CD8-positive, alpha-beta memory T cell (primary cell): ENCODE results near the gene ZNF646. TPM values are rescaled to one million over a fixed set of nuclear protein-coding genes. Genes with fewer than 3 reads are reported as not detected.

Experiments
- CTCF ChIA-PET: fragments of 350-600 bp; sonication (Branson Sonifier 250); formaldehyde crosslinking; loops from one replicate; lab custom pipeline; 2021; ENCODE audit warnings: antibody characterized with exemption; lab: Charles Lee
- POLR2A ChIA-PET: fragments of 350-600 bp; sonication (Branson Sonifier 250); formaldehyde crosslinking; loops from one replicate; lab custom pipeline; 2021; ENCODE audit warnings: antibody characterized with exemption; lab: Charles Lee
- DNase-seq, 5 donors: peaks; one replicate each; pipeline versions ENCODE4 v3.0.0 to v3.0.0-alpha.2; 2020 to 2022; ENCODE audit warnings: mixed read lengths in 1 of 5
- H3K27ac ChIP-seq: one replicate; pipeline ENCODE4 v1.7.0; 2013; ENCODE audit warnings: low read depth, mild to moderate bottlenecking, low read length, moderate library complexity
- H3K27me3 ChIP-seq: 2 replicates; pipeline ENCODE4 v1.7.0; 2013; ENCODE audit warnings: low read length, mild to moderate bottlenecking; ENCODE audit not compliant: insufficient read depth, poor library complexity, severe bottlenecking
- H3K36me3 ChIP-seq: 2 replicates; pipeline ENCODE4 v1.7.0; 2013; ENCODE audit warnings: mild to moderate bottlenecking, low read length, moderate library complexity; ENCODE audit not compliant: insufficient read depth
- H3K4me1 ChIP-seq: 2 replicates; pipeline ENCODE4 v1.7.0; 2013; ENCODE audit warnings: mild to moderate bottlenecking, low read length, moderate library complexity; ENCODE audit not compliant: insufficient read depth
- H3K4me3 ChIP-seq: 2 replicates; pipeline ENCODE4 v1.7.0; 2013; ENCODE audit warnings: mild to moderate bottlenecking, low read length
- H3K9me3 ChIP-seq: 2 replicates; pipeline ENCODE4 v1.7.0; 2013; ENCODE audit warnings: mild to moderate bottlenecking, low read length
- H3K27ac Mint-ChIP-seq, 8 donors: one replicate each; pipeline ENCODE4 v1.8.0; 2020 to 2021; ENCODE audit warnings: mixed read lengths in 8 of 8, mild to moderate bottlenecking in 6 of 8, inconsistent platforms in 3 of 8, moderate library complexity in 3 of 8
- H3K27me3 Mint-ChIP-seq, 2 donors: one replicate each; pipeline ENCODE4 v1.8.0; 2020 to 2021; ENCODE audit warnings: mixed read lengths in 2 of 2, mild to moderate bottlenecking in 1 of 2, moderate library complexity in 1 of 2
- H3K36me3 Mint-ChIP-seq, 3 donors: one replicate each; pipeline ENCODE4 v1.8.0; 2020 to 2021; ENCODE audit warnings: mixed read lengths in 3 of 3, inconsistent platforms in 1 of 3, mild to moderate bottlenecking in 1 of 3
- H3K4me1 Mint-ChIP-seq, 3 donors: one replicate each; pipeline ENCODE4 v1.8.0; 2020 to 2021; ENCODE audit warnings: mixed read lengths in 3 of 3, inconsistent platforms in 1 of 3, mild to moderate bottlenecking in 1 of 3
- H3K4me3 Mint-ChIP-seq, 7 donors: one replicate each; pipeline ENCODE4 v1.8.0; 2020 to 2021; ENCODE audit warnings: mixed read lengths in 7 of 7, mild to moderate bottlenecking in 6 of 7, moderate library complexity in 4 of 7, inconsistent platforms in 2 of 7
- H3K9me3 Mint-ChIP-seq, 5 donors: one replicate each; pipeline ENCODE4 v1.8.0; 2020 to 2022; ENCODE audit warnings: mixed read lengths in 5 of 5, mild to moderate bottlenecking in 3 of 5, moderate library complexity in 2 of 5, inconsistent platforms in 1 of 5
- polyA plus RNA-seq: library from polyadenylated mRNA; unstranded; fragments of 300-500 nt; fragmentation: Illumina TruSeq; gene quantifications from one replicate; pipeline ENCODE4 v1.2.3, GENCODE V29; 2021
- total RNA-seq, 2 experiments: library from RNA; stranded (reverse); gene quantifications; one replicate each; pipeline ENCODE4 v1.2.3, GENCODE V29; 2021

Gene ZNF646
- total and polyA plus RNA-seq, 3 experiments from 2014 or later: 9.3 to 25.9 (median 23.4) TPM

DNA sequence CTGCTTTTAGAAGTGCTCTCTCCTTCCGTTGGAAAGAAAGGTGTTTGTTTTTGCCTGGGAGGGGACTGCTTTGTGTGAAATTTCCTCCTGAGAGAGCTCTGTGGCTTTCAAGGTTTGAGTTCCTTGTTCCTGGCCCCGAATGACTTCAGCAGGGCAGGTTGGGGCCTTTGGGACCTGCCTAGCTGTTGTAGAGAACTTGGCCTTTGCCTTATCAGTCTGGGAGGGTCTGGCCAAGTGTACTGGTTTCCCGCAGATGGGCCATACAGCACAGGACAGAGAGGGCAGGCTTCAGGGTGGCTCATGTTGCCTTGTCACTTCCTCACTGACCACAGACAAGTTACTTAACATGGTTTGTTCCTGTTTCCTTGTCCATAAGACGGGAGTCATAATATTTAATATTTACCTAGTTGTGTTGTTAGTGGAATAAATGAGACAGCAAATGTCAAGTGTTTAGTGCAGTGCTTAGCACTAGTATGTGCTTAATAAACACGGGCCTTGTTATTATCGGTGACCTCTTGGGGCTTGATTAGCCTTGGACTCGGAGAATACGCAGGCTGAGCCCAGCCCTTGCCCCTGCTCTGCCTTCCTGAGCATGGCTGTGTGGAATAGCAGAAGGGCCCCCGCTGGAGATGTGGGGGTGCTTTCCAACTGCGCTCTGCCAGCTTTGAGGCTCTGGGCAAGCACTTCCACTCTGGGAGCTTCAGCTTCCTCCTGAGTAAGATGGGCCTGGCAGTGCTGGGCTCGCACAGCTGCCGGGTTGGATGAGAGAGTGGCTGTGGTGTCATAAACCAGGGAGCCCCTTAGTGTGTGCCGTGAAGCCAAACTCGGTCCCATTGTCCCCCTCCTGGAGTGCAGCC is 54.7 kb downstream of the ZNF646 start:
- H3K27ac Mint-ChIP-seq: no peak overlapping the region
- no peaks in the 10 kb centered on the region for H3K9me3 Mint-ChIP-seq
- ChIA-PET POLR2A (interaction anchor here (0.6 to 1.3 kb wide), 2 partner anchors 11 to 229 kb away, joined by 3 to 6 read pairs; partner anchors contain the start of gene KAT8), CTCF (interaction anchor here (3.8 kb wide), 1 partner anchor 13 kb away, joined by 21 read pairs; no protein-coding TSS in a partner anchor)
- no peak overlapping the region for H3K4me3 Mint-ChIP-seq
- Histone ChIP-seq H3K9me3 (no peaks in the 10 kb centered on the region), H3K27me3 (no peaks in the 10 kb centered on the region), H3K27ac (peak overlapping the region; percentile 61), H3K4me3 (no peak overlapping the region), H3K4me1 (no peaks in the 10 kb centered on the region), H3K36me3 (peaks cover 5% of the 10 kb centered on the region)
- peaks cover 0 to 1% (median 0%) of the 10 kb centered on the region in 3 donors for H3K4me1 Mint-ChIP-seq
- peaks cover 0 to 85% (median 15%) of the 10 kb centered on the region in 3 donors for H3K36me3 Mint-ChIP-seq
- H3K27me3 Mint-ChIP-seq: peaks cover 0 to 2% of the 10 kb centered on the region in 2 donors
- no peak for DNase-seq

DNA sequence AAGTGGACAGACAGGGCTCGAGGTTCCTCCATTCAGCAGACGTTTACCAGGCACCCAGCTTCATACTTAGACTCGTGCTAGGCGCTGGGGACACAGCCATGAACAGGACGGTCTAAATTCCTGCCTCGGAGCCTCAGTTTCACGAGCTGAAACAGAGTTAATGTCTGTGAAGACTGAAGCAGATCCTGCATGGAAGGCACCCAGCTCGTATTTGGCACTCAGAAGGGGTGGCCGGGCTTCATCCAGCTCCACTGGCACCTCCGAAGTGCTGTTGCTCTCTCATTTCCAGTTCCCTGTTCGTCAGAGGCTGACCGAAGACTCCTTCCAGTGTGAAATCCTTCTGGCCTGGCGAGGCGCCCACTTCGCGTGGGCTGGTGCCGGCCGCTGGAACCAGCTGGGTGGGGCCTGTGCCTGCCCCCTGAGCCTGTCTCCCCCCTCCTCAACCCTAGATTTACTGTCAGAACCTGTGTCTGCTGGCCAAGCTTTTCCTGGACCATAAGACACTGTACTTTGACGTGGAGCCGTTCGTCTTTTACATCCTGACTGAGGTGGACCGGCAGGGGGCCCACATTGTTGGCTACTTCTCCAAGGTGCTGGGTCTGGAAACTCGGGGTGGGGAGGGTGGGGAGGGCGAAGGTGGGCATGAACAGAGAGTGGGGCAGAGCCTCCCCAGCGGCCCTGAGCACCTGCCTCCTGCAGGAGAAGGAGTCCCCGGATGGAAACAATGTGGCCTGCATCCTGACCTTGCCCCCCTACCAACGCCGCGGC is 55.5 kb downstream of the ZNF646 start:
- Histone ChIP-seq H3K27ac (peak overlapping the region; percentile 47), H3K4me1 (no peaks in the 10 kb centered on the region), H3K4me3 (no peak overlapping the region), H3K27me3 (no peaks in the 10 kb centered on the region), H3K9me3 (no peaks in the 10 kb centered on the region), H3K36me3 (peaks cover 5% of the 10 kb centered on the region)
- no peak overlapping the region for H3K27ac Mint-ChIP-seq
- H3K4me3 Mint-ChIP-seq: no peak overlapping the region
- peaks cover 0 to 2% (median 0%) of the 10 kb centered on the region in 3 donors for H3K4me1 Mint-ChIP-seq
- no peak for DNase-seq
- POLR2A ChIA-PET: interaction anchor here (0.6 to 1.3 kb wide), 2 partner anchors 12 to 229 kb away, joined by 3 to 6 read pairs; partner anchors contain the start of gene KAT8
- H3K36me3 Mint-ChIP-seq: peaks cover 0 to 80% (median 15%) of the 10 kb centered on the region in 3 donors
- H3K27me3 Mint-ChIP-seq: peaks cover 0 to 2% of the 10 kb centered on the region in 2 donors
- CTCF ChIA-PET: interaction anchor here (0.8 to 3.8 kb wide), 2 partner anchors 10 to 13 kb away, joined by 3 to 21 read pairs; no protein-coding TSS in a partner anchor
- no peaks in the 10 kb centered on the region for H3K9me3 Mint-ChIP-seq

DNA sequence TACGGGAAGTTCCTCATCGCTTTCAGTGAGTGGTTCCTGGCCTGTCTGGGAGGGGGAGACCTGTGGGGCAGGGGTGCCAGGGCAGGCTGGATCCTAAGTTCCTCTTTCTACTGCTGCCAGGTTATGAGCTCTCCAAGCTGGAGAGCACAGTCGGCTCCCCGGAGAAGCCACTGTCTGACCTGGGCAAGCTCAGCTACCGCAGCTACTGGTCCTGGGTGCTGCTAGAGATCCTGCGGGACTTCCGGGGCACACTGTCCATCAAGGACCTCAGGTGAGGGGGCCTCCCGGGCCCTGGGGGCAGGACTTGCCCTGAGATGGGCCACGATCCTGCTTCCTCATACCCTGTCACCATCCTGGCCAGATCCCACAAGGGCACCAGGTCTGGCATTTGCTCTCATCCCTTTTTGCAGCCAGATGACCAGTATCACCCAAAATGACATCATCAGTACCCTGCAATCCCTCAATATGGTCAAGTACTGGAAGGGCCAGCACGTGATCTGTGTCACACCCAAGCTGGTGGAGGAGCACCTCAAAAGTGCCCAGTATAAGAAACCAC is 56.2 kb downstream of the ZNF646 start:
- no peak for DNase-seq
- Mint-ChIP-seq H3K27me3 (peaks cover 0 to 2% of the 10 kb centered on the region in 2 donors), H3K4me3 (no peak overlapping the region), H3K27ac (no peak overlapping the region), H3K9me3 (no peaks in the 10 kb centered on the region), H3K36me3 (peaks cover 0 to 74% (median 15%) of the 10 kb centered on the region in 3 donors), H3K4me1 (peaks cover 0 to 2% (median 0%) of the 10 kb centered on the region in 3 donors)
- peaks cover 5% of the 10 kb centered on the region for H3K36me3 ChIP-seq
- H3K9me3 ChIP-seq: no peaks in the 10 kb centered on the region
- ChIA-PET CTCF (interaction anchor here (0.8 to 3.8 kb wide), 4 partner anchors 9 to 16 kb away, joined by 3 to 21 read pairs (median 6); no protein-coding TSS in a partner anchor), POLR2A (interaction anchor here (1.1 kb wide), 1 partner anchor 13 kb away, joined by 3 read pairs; the partner anchor contains the start of gene KAT8)
- no peak overlapping the region for H3K27ac ChIP-seq
- H3K27me3 ChIP-seq: no peaks in the 10 kb centered on the region
- H3K4me3 ChIP-seq: no peak overlapping the region
- no peaks in the 10 kb centered on the region for H3K4me1 ChIP-seq

DNA sequence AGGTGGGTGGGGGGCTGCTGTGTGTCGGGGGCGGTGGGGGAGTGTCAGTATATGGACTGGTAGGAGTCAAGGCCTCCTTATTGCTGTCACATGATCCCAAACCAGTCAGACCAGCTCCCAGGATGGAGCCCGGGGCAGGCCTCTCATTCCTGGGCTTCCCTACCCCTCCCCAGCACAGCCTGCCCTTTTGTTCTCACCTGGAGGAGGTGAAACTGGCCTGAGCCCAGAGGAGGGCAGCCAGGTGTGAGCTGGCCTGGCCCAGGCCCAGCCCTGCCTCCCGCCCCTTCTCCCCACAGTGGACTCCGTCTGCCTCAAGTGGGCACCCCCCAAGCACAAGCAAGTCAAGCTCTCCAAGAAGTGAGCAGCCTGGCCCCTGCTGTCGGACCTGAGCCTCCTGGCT is 56.7 kb downstream of the ZNF646 start:
- Mint-ChIP-seq H3K36me3 (peaks cover 0 to 71% (median 13%) of the 10 kb centered on the region in 3 donors), H3K27me3 (peaks cover 0 to 2% of the 10 kb centered on the region in 2 donors), H3K27ac (peak overlapping the region in 1 of 8 donors; percentile 36), H3K4me3 (no peak overlapping the region), H3K4me1 (peaks cover 0 to 2% (median 0%) of the 10 kb centered on the region in 3 donors), H3K9me3 (no peaks in the 10 kb centered on the region)
- H3K27ac ChIP-seq: no peak overlapping the region
- peaks cover 5% of the 10 kb centered on the region for H3K36me3 ChIP-seq
- DNase-seq: no peak
- ChIA-PET POLR2A (interaction anchor here (1.1 kb wide), 1 partner anchor 14 kb away, joined by 3 read pairs; the partner anchor contains the start of gene KAT8), CTCF (interaction anchor here (1.0 to 2.0 kb wide), 2 partner anchors 11 to 15 kb away, joined by 3 to 9 read pairs; no protein-coding TSS in a partner anchor)
- H3K4me3 ChIP-seq: no peak overlapping the region
- H3K9me3 ChIP-seq: no peaks in the 10 kb centered on the region
- H3K4me1 ChIP-seq: no peaks in the 10 kb centered on the region
- H3K27me3 ChIP-seq: no peaks in the 10 kb centered on the region

DNA sequence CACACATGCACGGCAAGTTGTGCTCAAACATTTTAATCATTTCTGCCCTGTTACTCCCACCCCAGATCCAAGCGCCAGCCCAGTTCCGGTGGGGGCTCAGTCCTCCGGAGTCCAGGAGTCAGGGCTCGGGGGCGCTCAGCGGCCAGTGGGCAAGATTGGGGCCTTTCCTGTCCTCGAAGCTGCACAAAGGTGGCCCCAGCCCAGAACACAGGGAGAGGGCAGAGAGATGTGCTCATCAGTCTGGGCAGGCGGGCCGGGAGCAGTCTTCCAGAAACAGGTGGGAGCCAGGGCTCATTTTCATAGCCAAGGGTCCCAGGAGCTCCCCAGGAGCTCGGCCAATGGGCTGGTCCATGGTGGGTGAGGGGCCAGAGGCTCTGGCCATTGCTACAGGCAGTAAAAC is 57.2 kb downstream of the ZNF646 start:
- H3K36me3 Mint-ChIP-seq: peaks cover 0 to 65% (median 11%) of the 10 kb centered on the region in 3 donors
- no peaks in the 10 kb centered on the region for H3K4me1 ChIP-seq
- no peaks in the 10 kb centered on the region for H3K9me3 ChIP-seq
- H3K4me3 ChIP-seq: no peak overlapping the region
- H3K4me3 Mint-ChIP-seq: no peak overlapping the region
- peaks cover 0 to 2% of the 10 kb centered on the region in 2 donors for H3K27me3 Mint-ChIP-seq
- peaks cover 5% of the 10 kb centered on the region for H3K36me3 ChIP-seq
- DNase-seq: no peak
- CTCF ChIA-PET: interaction anchor here (2.0 kb wide), 1 partner anchor 11 kb away, joined by 9 read pairs; no protein-coding TSS in a partner anchor
- peaks cover 0 to 2% (median 0%) of the 10 kb centered on the region in 3 donors for H3K4me1 Mint-ChIP-seq
- POLR2A ChIA-PET: interaction anchor here (1.1 kb wide), 1 partner anchor 14 kb away, joined by 3 read pairs; the partner anchor contains the start of gene KAT8
- no peak overlapping the region for H3K27ac ChIP-seq
- H3K9me3 Mint-ChIP-seq: no peaks in the 10 kb centered on the region
- no peak overlapping the region for H3K27ac Mint-ChIP-seq
- H3K27me3 ChIP-seq: no peaks in the 10 kb centered on the region

DNA sequence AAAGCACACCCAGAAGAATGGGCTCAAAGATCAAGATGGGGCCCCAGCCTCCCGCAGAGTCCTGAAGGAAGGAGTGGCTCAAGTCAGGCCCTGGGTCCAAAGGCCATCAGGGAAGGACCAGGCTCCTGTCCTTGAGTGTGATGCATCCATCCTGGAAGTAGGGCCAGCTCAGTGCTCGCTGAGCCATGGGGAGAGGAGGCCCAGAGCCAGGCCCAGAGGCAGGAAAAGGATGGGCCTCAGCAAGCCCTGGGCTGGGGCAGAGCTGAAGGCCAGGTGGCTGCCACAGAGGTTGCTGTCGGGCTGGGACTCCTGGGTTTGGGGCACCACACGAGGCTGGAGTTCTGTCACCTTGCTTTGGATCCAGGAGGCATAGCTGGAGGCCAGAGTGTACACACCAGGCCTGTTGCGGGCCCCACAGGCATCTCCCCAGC is 57.6 kb downstream of the ZNF646 start:
- POLR2A ChIA-PET: interaction anchor here (0.5 kb wide), 1 partner anchor 85 kb away, joined by 3 read pairs; no protein-coding TSS in a partner anchor
- Mint-ChIP-seq H3K9me3 (no peaks in the 10 kb centered on the region), H3K27ac (no peak overlapping the region), H3K4me3 (no peak overlapping the region), H3K36me3 (peaks cover 0 to 63% (median 11%) of the 10 kb centered on the region in 3 donors), H3K27me3 (peaks cover 0 to 2% of the 10 kb centered on the region in 2 donors), H3K4me1 (peaks cover 0 to 2% (median 0%) of the 10 kb centered on the region in 3 donors)
- CTCF ChIA-PET: interaction anchor here (2.0 kb wide), 1 partner anchor 10 kb away, joined by 9 read pairs; no protein-coding TSS in a partner anchor
- Histone ChIP-seq H3K36me3 (peaks cover 5% of the 10 kb centered on the region), H3K9me3 (no peaks in the 10 kb centered on the region), H3K27ac (no peak overlapping the region), H3K4me1 (no peaks in the 10 kb centered on the region), H3K4me3 (no peak overlapping the region), H3K27me3 (no peaks in the 10 kb centered on the region)
- no peak for DNase-seq
